HepG2 (cell line): Measurements from ENCODE around the gene PHF2. TPM values are rescaled to one million over a fixed set of nuclear protein-coding genes. Genes with fewer than 3 reads are reported as not detected.

Source experiments
- ATAC-seq: fragments of 200-7000 bp; cut with Tn5 transposase; 3 replicates; pipeline ENCODE4 v1.9.1; 2020; ENCODE audit warnings: mild to moderate bottlenecking, moderate library complexity
- BruUV-seq: library from RNA; stranded (reverse); fragments of 400-500 nt; replicated peaks from 2 replicates; lab custom pipeline; 2021; lab: Mats Ljungman, UMichigan
- CTCF ChIA-PET: fragments of 300-600 bp; formaldehyde crosslinking; extraction: SDS; loops from one replicate; lab custom pipeline; 2021; ENCODE audit warnings: low total read pairs, inconsistent platforms, low intra/inter-chr PET ratio; lab: Yijun Ruan, JAX
- POLR2A ChIA-PET: fragments of 350-600 bp; sonication (Branson Sonifier 250); formaldehyde crosslinking; loops from one replicate; lab custom pipeline; 2020; ENCODE audit warnings: antibody characterized with exemption, inconsistent platforms; lab: Yijun Ruan, JAX
- DNase-seq: peaks from one replicate; pipeline ENCODE4 v3.0.0-alpha.2; 2015; ENCODE audit warnings: low spot score
- FAIRE-seq: peaks from 3 replicates; lab custom pipeline; 2011; peaks lifted over from hg19 to GRCh38; lab: Jason Lieb, UNC
- H2AFZ ChIP-seq: one replicate; pipeline ENCODE4 v1.6.1; 2011; ENCODE audit warnings: low read length, inconsistent platforms
- H3K27ac ChIP-seq: fragments of 300-600 bp; 3 replicates; pipeline ENCODE4 v1.8.0; 2011; ENCODE audit warnings: mixed run types, mild to moderate bottlenecking, mixed read lengths, low read length, inconsistent platforms; ENCODE audit not compliant: insufficient read depth; ENCODE audit errors: extremely low read length
- H3K27me3 ChIP-seq, 2 experiments: fragments of 200-600 bp in 1 of 2; 2 replicates in 1 of 2; 3 replicates in 1 of 2; pipeline versions ENCODE4 v1.6.0 to v1.8.0; 2011; ENCODE audit warnings: low read length in 2 of 2, mild to moderate bottlenecking in 2 of 2, moderate library complexity in 2 of 2, inconsistent platforms in 1 of 2; ENCODE audit not compliant: insufficient read depth in 2 of 2, control insufficient read depth in 1 of 2
- H3K36me3 ChIP-seq, 2 experiments: fragments of 200-600 bp in 1 of 2; replicated peaks in 1 of 2; 2 replicates in 1 of 2; 3 replicates in 1 of 2; pipeline versions ENCODE4 v1.5.1 to v1.8.0; 2011; ENCODE audit warnings: low read length in 2 of 2, inconsistent platforms in 1 of 2; ENCODE audit not compliant: insufficient read depth in 2 of 2, control insufficient read depth in 1 of 2
- H3K4me1 ChIP-seq: 2 replicates; pipeline ENCODE4 v1.5.1; 2012; ENCODE audit warnings: low read length, inconsistent platforms; ENCODE audit not compliant: insufficient read depth
- H3K4me2 ChIP-seq: 2 replicates; pipeline ENCODE4 v1.6.0; 2011; ENCODE audit warnings: low read depth, low read length, inconsistent platforms
- H3K4me3 ChIP-seq, 3 experiments: fragments of 200-600 bp in 1 of 3; sonication (generic), shearing (Covaris generic) in 1 of 3; replicated peaks in 1 of 3; 2 replicates each; pipeline ENCODE4 v1.5.1; 2011 to 2016; ENCODE audit warnings: low read length in 3 of 3, inconsistent platforms in 2 of 3, low read depth in 2 of 3, mild to moderate bottlenecking in 2 of 3, control low read depth in 1 of 3, mixed read lengths in 1 of 3; ENCODE audit not compliant: insufficient read depth in 1 of 3
- H3K79me2 ChIP-seq: one replicate; pipeline ENCODE4 v1.6.1; 2011; ENCODE audit warnings: low read length, inconsistent platforms; ENCODE audit not compliant: insufficient read depth
- H3K9ac ChIP-seq: 2 replicates; pipeline ENCODE4 v1.6.0; 2011; ENCODE audit warnings: mild to moderate bottlenecking, low read depth, low read length, inconsistent platforms; ENCODE audit not compliant: insufficient read depth
- H3K9me3 ChIP-seq: 2 replicates; pipeline ENCODE4 v1.5.1; 2012; ENCODE audit warnings: mild to moderate bottlenecking, low read length
- H4K20me1 ChIP-seq: 2 replicates; pipeline ENCODE4 v1.6.0; 2011; ENCODE audit warnings: inconsistent platforms, mild to moderate bottlenecking, low read length, moderate library complexity; ENCODE audit not compliant: insufficient read depth
- CEBPB ChIP-seq: IDR thresholded peaks from 2 replicates; pipeline ENCODE4 v1.6.1; 2011; ENCODE audit warnings: low read depth, low read length, improper control_type of control experiment, borderline replicate concordance
- SOX5 ChIP-seq: IDR thresholded peaks from 2 replicates; pipeline ENCODE4 v1.6.1; 2016; ENCODE audit warnings: borderline replicate concordance
- SP1 ChIP-seq, 2 experiments: fragments of 450-650 bp in 1 of 2; sonication (generic) in 1 of 2; formaldehyde crosslinking in 1 of 2; IDR thresholded peaks; 2 replicates each; pipeline versions ENCODE4 v1.4.0 to v1.6.1; 2016 to 2020; ENCODE audit warnings: missing genetic modification reagents in 1 of 2
- ZEB1 ChIP-seq: IDR thresholded peaks from 2 replicates; pipeline ENCODE4 v1.6.1; 2012; ENCODE audit warnings: mild to moderate bottlenecking, low read depth, inconsistent platforms; ENCODE audit not compliant: insufficient replicate concordance
- WGBS: methylation state at CpG from one replicate; pipeline ENCODE4 v1.1.6; 2017; ENCODE audit warnings: low lambda C conversion rate; 5-methylcytosine and 5-hydroxymethylcytosine counted together
- in situ Hi-C: cut with HindIII; loops from 2 replicates; pipeline ENCODE4 v1.10.0; 2017; ENCODE audit warnings: low pct_unique_long_range_greater_than_20kb; ENCODE audit not compliant: extremely low pct_ligation_motif_present
- intact Hi-C: fragments of 100-400 bp; cut with micrococcal nuclease; formaldehyde crosslinking; loops from one replicate; pipeline ENCODE4 v1.10.0; 2022; ENCODE audit not compliant: unreplicated experiment
- polyA plus RNA-seq, 8 experiments: library from polyadenylated mRNA; depleted of rRNA in 3 of 8; stranded (reverse) in 7 of 8; unstranded in 1 of 8; fragments of >200 nt; fragmentation: Illumina TruSeq in 4 of 8; extraction: Trizol in 4 of 8; gene quantifications; 2 replicates each; pipeline versions ENCODE4 v1.2.1 to v1.2.3, GENCODE V29; 2011 to 2016; ENCODE audit warnings: low read depth in 4 of 8, missing spikeins in 1 of 8, mixed read lengths in 1 of 8; ENCODE audit not compliant: insufficient read depth in 1 of 8
- total RNA-seq, 5 experiments: library from RNA; depleted of rRNA; stranded (reverse); fragments of >200 nt; fragmentation: Illumina TruSeq; extraction: Trizol; gene quantifications; 2 replicates each; pipeline ENCODE4 v1.2.3, GENCODE V29; 2016; ENCODE audit warnings: low read depth in 1 of 5
- TF ChIP-seq, protein P1 (sequence below): sonication (generic); formaldehyde crosslinking; IDR thresholded peaks from 2 replicates; pipeline ENCODE4 v1.9.0; 2021; ENCODE audit warnings: missing genetic modification reagents, borderline replicate concordance

The PHF2 gene
- total and polyA plus RNA-seq, 2 of the 13 experiments (the other 11 are each of a cell fraction or from before 2014, with no cell fraction given) = 6.6 to 9.1 TPM

DNA sequence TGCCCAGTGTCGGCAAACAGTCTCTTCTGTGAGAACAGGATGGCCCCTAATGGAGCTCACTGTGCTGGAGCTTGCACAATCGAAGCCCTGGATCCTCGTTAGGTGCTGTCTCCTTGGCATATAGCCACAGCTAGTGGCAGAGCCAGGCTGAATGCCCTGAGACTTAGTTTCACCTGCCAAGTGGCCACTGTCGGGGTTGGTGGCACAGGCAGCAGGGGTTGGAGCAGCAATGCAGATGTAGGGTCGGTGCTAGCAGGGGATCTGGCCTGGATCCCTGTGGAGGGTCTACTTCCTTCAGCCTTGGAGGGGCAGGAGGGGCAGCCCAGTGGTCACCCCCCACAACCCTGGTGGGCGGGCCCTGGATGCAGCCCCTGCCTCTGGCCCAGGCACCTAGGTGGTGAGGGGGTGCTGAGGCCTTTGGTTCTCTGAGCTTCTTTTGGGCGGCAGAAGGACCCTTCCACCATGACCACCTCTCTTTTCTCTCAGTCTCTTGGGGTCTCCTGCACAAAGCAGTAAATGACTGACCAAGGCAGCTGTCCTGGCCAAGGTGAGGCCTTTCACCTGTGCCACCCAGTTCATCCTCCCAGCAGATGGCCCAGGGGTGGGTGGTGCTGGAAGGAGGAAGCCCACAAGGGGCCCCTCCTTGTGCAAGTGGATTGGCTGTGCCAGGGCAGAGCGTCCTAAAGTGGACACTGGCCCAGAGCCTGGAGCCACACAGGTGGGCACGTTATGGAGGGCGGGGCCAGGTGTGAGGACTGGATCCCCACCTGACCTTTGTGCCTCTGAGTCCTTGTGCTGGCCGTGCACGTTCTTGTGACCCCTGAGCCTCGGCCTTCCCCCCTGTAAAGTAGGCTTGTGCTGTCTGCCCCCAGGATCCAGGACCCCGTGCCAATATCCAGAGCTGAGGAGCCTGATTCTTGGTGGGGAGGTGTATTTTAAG is 44.8 kb downstream of the PHF2 start:
- ATAC-seq = no peak
- Histone ChIP-seq H3K9ac (no peak overlapping the region), H3K36me3 (no peaks in the 10 kb centered on the region), H3K9me3 (no peaks in the 10 kb centered on the region), H2AFZ (no peak overlapping the region), H3K27ac (no peak overlapping the region), H3K27me3 (no peaks in the 10 kb centered on the region), H3K4me1 (peaks cover 12% of the 10 kb centered on the region; the same call in 1 of the 2 replicates), H3K79me2 (peaks cover 2% of the 10 kb centered on the region), H3K4me2 (no peak overlapping the region), H3K4me3 (no peak overlapping the region), H4K20me1 (0 out of 2 replicates have a peak, but pooled peaks cover 3% of the 10 kb centered on the region)
- no TSS peak for BruUV-seq
- ChIA-PET CTCF (no interaction called here), POLR2A (no interaction called here)
- intact Hi-C loops (loop anchor here (2.0 kb wide), 1 partner anchor 40 kb away; no protein-coding TSS in a partner anchor), in situ Hi-C loops (no loop called here)
- 78% methylated on average over 11 of the region's 14 CpGs for WGBS
- no peak for FAIRE-seq
- TF ChIP-seq CEBPB (0 out of 2 replicates have a peak, but pooled peaks have one; percentile 1), SOX5 (CRISPR knock-in tag) (no peak), ZEB1 (no peak), SP1 (IDR thresholded peaks at IDR 0.05) (no peak), SP1 (CRISPR knock-in tag; IDR thresholded peaks at IDR 0.05) (no peak)
- TF ChIP-seq, protein P1, sequence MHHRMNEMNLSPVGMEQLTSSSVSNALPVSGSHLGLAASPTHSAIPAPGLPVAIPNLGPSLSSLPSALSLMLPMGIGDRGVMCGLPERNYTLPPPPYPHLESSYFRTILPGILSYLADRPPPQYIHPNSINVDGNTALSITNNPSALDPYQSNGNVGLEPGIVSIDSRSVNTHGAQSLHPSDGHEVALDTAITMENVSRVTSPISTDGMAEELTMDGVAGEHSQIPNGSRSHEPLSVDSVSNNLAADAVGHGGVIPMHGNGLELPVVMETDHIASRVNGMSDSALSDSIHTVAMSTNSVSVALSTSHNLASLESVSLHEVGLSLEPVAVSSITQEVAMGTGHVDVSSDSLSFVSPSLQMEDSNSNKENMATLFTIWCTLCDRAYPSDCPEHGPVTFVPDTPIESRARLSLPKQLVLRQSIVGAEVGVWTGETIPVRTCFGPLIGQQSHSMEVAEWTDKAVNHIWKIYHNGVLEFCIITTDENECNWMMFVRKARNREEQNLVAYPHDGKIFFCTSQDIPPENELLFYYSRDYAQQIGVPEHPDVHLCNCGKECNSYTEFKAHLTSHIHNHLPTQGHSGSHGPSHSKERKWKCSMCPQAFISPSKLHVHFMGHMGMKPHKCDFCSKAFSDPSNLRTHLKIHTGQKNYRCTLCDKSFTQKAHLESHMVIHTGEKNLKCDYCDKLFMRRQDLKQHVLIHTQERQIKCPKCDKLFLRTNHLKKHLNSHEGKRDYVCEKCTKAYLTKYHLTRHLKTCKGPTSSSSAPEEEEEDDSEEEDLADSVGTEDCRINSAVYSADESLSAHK = no peak
- DNase-seq = no peak
